Left ventricle myocardium inferior (tissue), 1 donor: ENCODE results near the gene RAB7B. TPM values are rescaled to one million over a fixed set of nuclear protein-coding genes. Genes with fewer than 3 reads are reported as not detected.
A peak's percentile ranks its signal among the peaks of the same experiment; 100 is the strongest.

ENCODE experiments used
- DNase-seq: peaks from one replicate; pipeline ENCODE4 v3.0.0-alpha.2; 2020
- H3K27ac ChIP-seq: fragments of 200-600 bp; replicated peaks from 2 replicates; pipeline ENCODE4 v1.8.0; 2021
- H3K27me3 ChIP-seq: fragments of 200-600 bp; 2 replicates; pipeline ENCODE4 v1.8.0; 2021; ENCODE audit warnings: low read depth
- H3K36me3 ChIP-seq: fragments of 200-600 bp; 2 replicates; pipeline ENCODE4 v1.8.0; 2021
- H3K4me1 ChIP-seq: fragments of 200-600 bp; 2 replicates; pipeline ENCODE4 v1.8.0; 2021
- H3K4me3 ChIP-seq: fragments of 200-600 bp; 2 replicates; pipeline ENCODE4 v1.8.0; 2021; ENCODE audit warnings: mild to moderate bottlenecking, moderate library complexity
- H3K9me3 ChIP-seq: fragments of 200-600 bp; replicated peaks from 2 replicates; pipeline ENCODE4 v1.8.0; 2021
- intact Hi-C: fragments of 100-400 bp; cut with micrococcal nuclease; formaldehyde crosslinking; loops from one replicate; pipeline ENCODE4 v1.11.0; 2022
- total RNA-seq: library from RNA; stranded (reverse); fragmentation: NEBNext Ultra II Directional; extraction: Animal tissue kit (Norgen Biotek cat#: 25700); gene quantifications from one replicate; pipeline ENCODE4 v1.2.1, GENCODE V29; 2021
- TF ChIP-seq, protein P1 (sequence below): fragments of 200-600 bp; IDR thresholded peaks from 2 replicates; pipeline ENCODE4 v1.8.0; 2021; ENCODE audit warnings: antibody characterized with exemption, mild to moderate bottlenecking, borderline replicate concordance
- donor health status: DM: no; HTN: yes; CAD: no; lungs with severe emphysema.

The RAB7B gene
- total RNA-seq, 1 donor from 2014 or later: 1.4 TPM

DNA sequence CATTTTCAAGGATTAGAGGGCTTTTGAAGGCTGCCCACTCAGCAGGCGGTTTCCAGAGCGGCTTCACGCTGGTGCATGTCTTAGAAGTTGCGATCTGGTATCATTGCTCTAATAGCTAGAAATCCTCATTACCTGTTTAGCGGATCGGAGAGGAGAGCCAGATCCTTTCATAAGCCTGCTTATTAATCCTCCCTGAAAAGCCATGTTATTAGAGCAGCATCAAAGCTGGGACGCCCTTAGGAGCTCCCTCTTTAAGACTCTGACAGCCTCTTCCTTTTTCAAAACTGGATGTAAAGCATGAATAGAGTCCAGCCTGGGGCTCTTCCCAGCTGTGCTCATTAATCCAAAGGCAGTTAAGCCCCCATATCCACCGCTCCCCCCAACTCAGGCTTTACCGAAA lies 34.4 kb upstream of the RAB7B start:
- Histone ChIP-seq H3K27ac (no peak overlapping the region), H3K27me3 (peaks cover 55% of the 10 kb centered on the region), H3K9me3 (no peaks in the 10 kb centered on the region), H3K36me3 (no peaks in the 10 kb centered on the region), H3K4me1 (no peaks in the 10 kb centered on the region), H3K4me3 (no peak overlapping the region)
- TF ChIP-seq, protein P1, sequence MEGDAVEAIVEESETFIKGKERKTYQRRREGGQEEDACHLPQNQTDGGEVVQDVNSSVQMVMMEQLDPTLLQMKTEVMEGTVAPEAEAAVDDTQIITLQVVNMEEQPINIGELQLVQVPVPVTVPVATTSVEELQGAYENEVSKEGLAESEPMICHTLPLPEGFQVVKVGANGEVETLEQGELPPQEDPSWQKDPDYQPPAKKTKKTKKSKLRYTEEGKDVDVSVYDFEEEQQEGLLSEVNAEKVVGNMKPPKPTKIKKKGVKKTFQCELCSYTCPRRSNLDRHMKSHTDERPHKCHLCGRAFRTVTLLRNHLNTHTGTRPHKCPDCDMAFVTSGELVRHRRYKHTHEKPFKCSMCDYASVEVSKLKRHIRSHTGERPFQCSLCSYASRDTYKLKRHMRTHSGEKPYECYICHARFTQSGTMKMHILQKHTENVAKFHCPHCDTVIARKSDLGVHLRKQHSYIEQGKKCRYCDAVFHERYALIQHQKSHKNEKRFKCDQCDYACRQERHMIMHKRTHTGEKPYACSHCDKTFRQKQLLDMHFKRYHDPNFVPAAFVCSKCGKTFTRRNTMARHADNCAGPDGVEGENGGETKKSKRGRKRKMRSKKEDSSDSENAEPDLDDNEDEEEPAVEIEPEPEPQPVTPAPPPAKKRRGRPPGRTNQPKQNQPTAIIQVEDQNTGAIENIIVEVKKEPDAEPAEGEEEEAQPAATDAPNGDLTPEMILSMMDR: no peak
- intact Hi-C loops: loop anchor here (10.0 kb wide), 1 partner anchor 67 kb away; no protein-coding TSS in a partner anchor
- DNase-seq: no peak

DNA sequence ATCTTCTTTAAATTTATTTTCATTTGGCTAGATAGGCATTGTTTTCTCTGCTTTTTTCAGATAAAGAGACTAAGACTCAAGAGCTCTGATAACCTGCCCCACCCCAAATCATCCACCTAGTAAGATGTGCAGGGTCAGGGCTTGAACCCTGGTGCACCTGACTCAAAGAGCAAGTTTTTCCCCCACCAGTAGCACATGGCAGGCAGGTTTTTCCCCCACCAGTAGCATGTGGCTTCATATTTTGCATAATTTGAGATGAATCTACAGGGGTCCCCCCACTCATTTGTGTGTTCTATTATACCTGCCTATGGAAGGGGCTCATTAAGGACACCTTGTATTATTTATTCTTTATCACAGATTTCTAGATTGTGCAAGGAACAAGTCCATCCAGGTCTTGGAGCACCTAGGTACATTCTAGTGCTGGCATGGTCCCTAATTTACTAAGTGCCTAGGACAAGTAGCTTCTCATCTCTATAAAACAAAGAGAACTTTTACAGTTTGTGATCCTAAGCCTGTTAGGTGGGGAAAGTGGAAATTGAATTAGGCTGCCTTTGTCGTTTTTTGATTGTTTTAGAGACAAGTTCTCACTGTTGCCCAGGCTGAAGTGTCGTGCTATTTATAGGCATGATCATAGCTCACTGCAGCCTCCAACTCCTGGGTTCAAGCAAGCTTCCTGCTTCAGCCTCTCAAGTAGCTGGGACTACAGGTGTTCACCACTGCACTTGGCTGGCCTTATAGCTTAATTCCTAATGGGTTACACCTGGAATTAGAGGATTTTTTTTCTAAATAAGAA lies 33.7 kb upstream of the RAB7B start:
- Histone ChIP-seq H3K9me3 (no peaks in the 10 kb centered on the region), H3K27me3 (peaks cover 49% of the 10 kb centered on the region), H3K27ac (no peak overlapping the region), H3K36me3 (no peaks in the 10 kb centered on the region), H3K4me1 (no peaks in the 10 kb centered on the region), H3K4me3 (no peak overlapping the region)
- no peak for DNase-seq
- TF ChIP-seq, protein P1: no peak
- intact Hi-C loops: loop anchor here (10.0 kb wide), 1 partner anchor 68 kb away; no protein-coding TSS in a partner anchor

DNA sequence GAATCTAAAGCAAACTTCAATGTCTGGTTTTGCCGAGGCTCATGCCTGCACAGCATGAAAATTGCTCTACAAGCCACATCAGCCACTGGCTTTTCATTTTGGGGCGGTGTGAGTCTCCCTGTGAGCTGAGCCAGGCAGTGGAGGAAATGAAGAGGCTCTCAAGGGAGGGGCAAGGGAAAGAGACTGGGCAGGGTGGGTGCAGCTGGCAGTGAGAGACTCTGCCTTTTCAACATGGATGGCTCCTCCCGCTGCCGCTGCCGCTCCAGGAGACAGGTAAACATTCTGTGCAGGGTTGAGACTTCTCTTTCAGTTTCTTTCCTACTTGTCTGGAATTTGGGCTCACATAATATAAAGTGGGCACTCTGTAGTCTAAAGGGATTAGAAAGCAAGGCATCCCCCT lies 31.8 kb upstream of the RAB7B start:
- no peaks in the 10 kb centered on the region for H3K9me3 ChIP-seq
- H3K27ac ChIP-seq: no peak overlapping the region
- no peak overlapping the region for H3K4me3 ChIP-seq
- no peaks in the 10 kb centered on the region for H3K4me1 ChIP-seq
- no peaks in the 10 kb centered on the region for H3K36me3 ChIP-seq
- peaks cover 44% of the 10 kb centered on the region for H3K27me3 ChIP-seq
- TF ChIP-seq, protein P1: no peak
- intact Hi-C loops: loop anchor here (10.0 kb wide), 1 partner anchor 70 kb away; no protein-coding TSS in a partner anchor
- no peak for DNase-seq

DNA sequence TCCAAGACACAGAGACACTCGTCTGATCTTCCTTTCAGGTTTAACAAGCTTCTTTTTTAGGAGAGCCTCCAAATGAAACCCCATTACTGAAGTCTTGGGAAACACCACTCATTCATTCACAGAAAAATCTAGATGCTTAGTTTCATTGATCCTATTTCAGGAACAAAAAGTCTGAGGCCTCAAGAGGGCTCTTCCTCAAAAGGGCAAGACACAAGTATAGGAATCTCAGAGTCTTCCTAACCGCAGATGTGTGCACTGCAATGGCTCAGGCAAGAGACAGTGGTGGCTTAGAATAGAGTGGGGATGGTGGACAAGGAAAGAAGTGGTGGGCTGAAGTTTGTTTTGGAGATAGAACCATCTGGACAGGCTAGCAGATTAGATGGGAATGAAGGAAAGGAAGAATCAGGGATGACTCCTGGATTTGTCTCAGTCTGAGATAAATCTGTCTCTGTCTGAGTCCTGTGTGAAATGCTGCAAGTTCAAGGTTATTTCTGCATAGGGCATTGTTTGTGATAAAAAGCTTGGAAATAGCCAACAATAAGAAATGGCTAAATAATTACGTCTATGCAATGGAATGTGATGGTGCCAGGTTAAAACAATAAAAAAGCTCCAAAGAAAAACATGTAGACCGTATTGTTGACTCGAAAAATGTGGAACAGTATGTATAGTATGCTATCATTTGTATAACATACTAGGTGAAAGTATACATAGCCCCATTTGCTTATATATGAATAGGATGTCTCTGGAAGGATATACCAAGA lies 29.4 kb upstream of the RAB7B start:
- H3K27me3 ChIP-seq: peaks cover 51% of the 10 kb centered on the region
- no peak overlapping the region for H3K4me3 ChIP-seq
- no peaks in the 10 kb centered on the region for H3K4me1 ChIP-seq
- no peak overlapping the region for H3K27ac ChIP-seq
- TF ChIP-seq, protein P1: no peak
- intact Hi-C loops: loop anchor here (10.0 kb wide), 1 partner anchor 72 kb away; no protein-coding TSS in a partner anchor
- DNase-seq: no peak
- H3K36me3 ChIP-seq: no peaks in the 10 kb centered on the region
- H3K9me3 ChIP-seq: no peaks in the 10 kb centered on the region

DNA sequence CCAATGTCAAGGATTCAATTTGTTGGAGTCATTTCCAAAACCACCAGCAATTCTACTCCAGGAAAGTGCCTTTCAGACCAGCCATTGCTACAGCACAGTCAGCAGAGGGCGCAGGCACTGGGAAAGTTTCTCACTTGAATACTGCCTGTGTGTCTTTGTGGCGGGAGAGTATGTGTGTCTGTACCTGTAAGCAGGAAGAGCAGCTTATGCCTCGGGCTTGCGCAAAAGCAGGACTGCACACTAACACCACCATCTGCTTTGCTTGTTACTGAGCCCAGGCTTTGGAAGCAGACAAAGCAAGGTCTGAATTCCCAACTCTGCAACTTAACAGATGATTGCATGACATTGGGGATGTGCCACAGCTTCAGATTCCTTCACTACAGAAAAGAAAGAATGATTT lies 27.5 kb upstream of the RAB7B start:
- H3K9me3 ChIP-seq: no peaks in the 10 kb centered on the region
- DNase-seq: peak; percentile 34
- no peaks in the 10 kb centered on the region for H3K36me3 ChIP-seq
- peaks cover 34% of the 10 kb centered on the region for H3K27me3 ChIP-seq
- intact Hi-C loops: loop anchor here (10.0 kb wide), 1 partner anchor 74 kb away; no protein-coding TSS in a partner anchor
- no peaks in the 10 kb centered on the region for H3K4me1 ChIP-seq
- TF ChIP-seq, protein P1: peak; percentile 79
- H3K4me3 ChIP-seq: no peak overlapping the region
- H3K27ac ChIP-seq: no peak overlapping the region
